ENCODE results near the gene TFF3.

GRCh38 chr21:42279341-42279871 is 35.8 kb downstream of the TFF3 start:
- TF ChIP-seq CTCF (conservative IDR thresholded peaks at IDR 0.05) (no peak), EZH2 (IDR thresholded peaks at IDR 0.05; ENCODE audit: low read depth) (no peak)
